RWPE2 (cell line): Measurements from ENCODE around the gene TMEM30B.

Experiments used
- ATAC-seq: fragments of 200-7000 bp; cut with Tn5 transposase; 3 replicates; pipeline ENCODE4 v1.9.1; 2021; ENCODE audit warnings: low read depth
- DNase-seq: peaks from one replicate; pipeline ENCODE4 v3.0.0-alpha.2; 2020; ENCODE audit warnings: low spot score
- H3K27ac ChIP-seq: fragments of 450-650 bp; 2 replicates; pipeline ENCODE4 v1.5.1; 2017; ENCODE audit warnings: mild to moderate bottlenecking; ENCODE audit not compliant: poor library complexity, severe bottlenecking
- H3K27me3 ChIP-seq: fragments of 250-450 bp; sonication (Bioruptor Pico); 2 replicates; pipeline ENCODE4 v1.5.1; 2021; ENCODE audit warnings: mild to moderate bottlenecking, moderate library complexity; ENCODE audit not compliant: insufficient read depth, poor library complexity, severe bottlenecking
- H3K36me3 ChIP-seq: fragments of 250-450 bp; sonication (Bioruptor Pico); 2 replicates; pipeline ENCODE4 v1.5.1; 2020; ENCODE audit warnings: low read depth, mild to moderate bottlenecking, moderate library complexity
- H3K4me1 ChIP-seq: fragments of 250-450 bp; sonication (Bioruptor Pico); 2 replicates; pipeline ENCODE4 v1.5.1; 2021; ENCODE audit warnings: mild to moderate bottlenecking, moderate library complexity; ENCODE audit not compliant: insufficient read depth, poor library complexity, severe bottlenecking
- H3K4me3 ChIP-seq: fragments of 250-450 bp; sonication (Bioruptor Pico); 2 replicates; pipeline ENCODE4 v1.5.1; 2021; ENCODE audit warnings: mild to moderate bottlenecking, moderate library complexity; ENCODE audit not compliant: severe bottlenecking
- H3K9me3 ChIP-seq: fragments of 250-450 bp; sonication (Bioruptor Pico); 2 replicates; pipeline ENCODE4 v1.5.1; 2021; ENCODE audit warnings: mild to moderate bottlenecking, moderate library complexity; ENCODE audit not compliant: severe bottlenecking
- TF ChIP-seq, protein P1 (sequence below): fragments of 450-650 bp; IDR thresholded peaks from one replicate; pipeline ENCODE4 v1.5.1; 2017; ENCODE audit warnings: mild to moderate bottlenecking, moderate library complexity; ENCODE audit not compliant: poor library complexity, severe bottlenecking

TMEM30B gene

DNA sequence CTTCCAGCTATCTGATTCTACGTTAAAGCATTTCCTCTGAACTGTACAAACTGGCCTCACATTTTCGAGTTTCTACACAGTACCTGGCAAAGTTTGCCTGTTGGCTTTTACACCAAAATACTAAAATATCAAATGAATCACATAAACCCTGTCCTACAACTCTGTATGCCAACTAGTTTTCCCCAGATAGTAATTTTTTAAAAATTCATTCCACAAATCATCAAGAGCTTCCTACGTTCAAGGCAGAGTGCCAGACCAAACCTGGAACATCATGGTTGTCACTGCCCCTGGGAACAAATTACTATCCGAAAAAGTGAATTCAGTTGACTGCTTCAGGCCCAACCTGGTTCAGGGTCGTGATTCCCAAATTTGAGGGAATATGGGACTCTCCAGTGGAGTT, 2.1 kb downstream of the TMEM30B start:
- H3K36me3 ChIP-seq = peaks cover 13% of the 10 kb centered on the region
- DNase-seq (no peak), ATAC-seq (no peak)
- H3K4me1 ChIP-seq = peaks cover 10% of the 10 kb centered on the region
- H3K4me3 ChIP-seq = peak overlapping the region; percentile 64
- peak overlapping the region; percentile 82 for H3K27ac ChIP-seq
- H3K9me3 ChIP-seq = no peaks in the 10 kb centered on the region
- TF ChIP-seq, protein P1, sequence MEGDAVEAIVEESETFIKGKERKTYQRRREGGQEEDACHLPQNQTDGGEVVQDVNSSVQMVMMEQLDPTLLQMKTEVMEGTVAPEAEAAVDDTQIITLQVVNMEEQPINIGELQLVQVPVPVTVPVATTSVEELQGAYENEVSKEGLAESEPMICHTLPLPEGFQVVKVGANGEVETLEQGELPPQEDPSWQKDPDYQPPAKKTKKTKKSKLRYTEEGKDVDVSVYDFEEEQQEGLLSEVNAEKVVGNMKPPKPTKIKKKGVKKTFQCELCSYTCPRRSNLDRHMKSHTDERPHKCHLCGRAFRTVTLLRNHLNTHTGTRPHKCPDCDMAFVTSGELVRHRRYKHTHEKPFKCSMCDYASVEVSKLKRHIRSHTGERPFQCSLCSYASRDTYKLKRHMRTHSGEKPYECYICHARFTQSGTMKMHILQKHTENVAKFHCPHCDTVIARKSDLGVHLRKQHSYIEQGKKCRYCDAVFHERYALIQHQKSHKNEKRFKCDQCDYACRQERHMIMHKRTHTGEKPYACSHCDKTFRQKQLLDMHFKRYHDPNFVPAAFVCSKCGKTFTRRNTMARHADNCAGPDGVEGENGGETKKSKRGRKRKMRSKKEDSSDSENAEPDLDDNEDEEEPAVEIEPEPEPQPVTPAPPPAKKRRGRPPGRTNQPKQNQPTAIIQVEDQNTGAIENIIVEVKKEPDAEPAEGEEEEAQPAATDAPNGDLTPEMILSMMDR = no peak
- H3K27me3 ChIP-seq = no peaks in the 10 kb centered on the region

GRCh38 chr14:61277784-61278183, 3.4 kb downstream of the TMEM30B start:
- Histone ChIP-seq H3K4me1 (peaks cover 10% of the 10 kb centered on the region), H3K9me3 (no peaks in the 10 kb centered on the region), H3K4me3 (peak overlapping the region; percentile 64), H3K27ac (no peak overlapping the region), H3K36me3 (peaks cover 13% of the 10 kb centered on the region), H3K27me3 (no peaks in the 10 kb centered on the region)
- no peak for DNase-seq
- no peak for ATAC-seq
- TF ChIP-seq, protein P1 = no peak

- peaks cover 13% of the 10 kb centered on the region for H3K36me3 ChIP-seq
- peaks cover 10% of the 10 kb centered on the region for H3K4me1 ChIP-seq
- TF ChIP-seq, protein P1 = no peak
- H3K9me3 ChIP-seq = no peaks in the 10 kb centered on the region
- no peak overlapping the region for H3K27ac ChIP-seq
- ATAC-seq (no peak), DNase-seq (no peak)
- no peaks in the 10 kb centered on the region for H3K27me3 ChIP-seq
- H3K4me3 ChIP-seq = peak overlapping the region; percentile 64
Measured at GRCh38 chr14:61277232-61277631, 3.9 kb downstream of the TMEM30B start.

DNA sequence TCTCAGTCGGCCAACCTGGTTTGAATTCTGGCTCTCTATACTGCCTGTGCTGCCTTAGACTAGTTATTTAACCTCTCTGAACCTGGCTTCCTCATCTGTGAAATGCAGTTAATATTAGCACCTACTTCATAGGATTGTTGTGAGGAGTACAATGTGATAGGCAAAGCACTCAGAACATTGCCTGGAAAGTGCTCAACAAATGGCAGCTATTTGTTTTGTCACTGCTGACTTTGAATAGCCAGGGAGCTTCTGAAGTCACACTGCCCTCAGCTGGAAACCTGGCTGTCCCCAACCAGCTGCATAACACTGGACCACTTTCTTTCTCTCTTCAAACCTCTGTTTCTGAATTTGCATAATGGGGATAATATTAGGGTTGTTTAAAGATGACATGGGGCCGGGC, 9.6 kb downstream of the TMEM30B start:
- Histone ChIP-seq H3K36me3 (no peaks in the 10 kb centered on the region), H3K9me3 (no peaks in the 10 kb centered on the region), H3K27me3 (no peaks in the 10 kb centered on the region), H3K4me1 (no peaks in the 10 kb centered on the region), H3K27ac (no peak overlapping the region), H3K4me3 (no peak overlapping the region)
- TF ChIP-seq, protein P1 = no peak
- DNase-seq (no peak), ATAC-seq (no peak)

DNA sequence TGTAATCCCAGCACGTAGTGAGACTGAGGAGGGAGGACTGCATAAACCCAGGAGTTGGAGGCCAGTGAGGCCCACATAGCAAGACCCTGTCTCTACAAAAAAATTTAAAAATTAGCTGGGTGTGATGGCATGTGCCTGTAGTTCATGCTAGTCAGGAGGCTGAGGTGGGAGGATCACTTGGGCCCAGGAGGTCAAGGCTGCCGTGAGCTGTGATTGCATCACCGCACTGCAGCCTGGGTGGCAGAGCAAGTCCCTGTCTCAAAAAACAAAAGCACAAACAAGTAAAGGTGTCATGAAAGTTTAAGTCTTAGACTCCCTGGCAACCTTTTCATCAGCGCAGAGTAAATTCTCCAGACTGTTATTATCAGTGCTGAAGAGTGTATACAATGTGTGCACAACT, 10.4 kb downstream of the TMEM30B start:
- H3K4me3 ChIP-seq = no peak overlapping the region
- no peaks in the 10 kb centered on the region for H3K9me3 ChIP-seq
- no peak overlapping the region for H3K27ac ChIP-seq
- ATAC-seq (no peak), DNase-seq (no peak)
- H3K27me3 ChIP-seq = no peaks in the 10 kb centered on the region
- H3K36me3 ChIP-seq = no peaks in the 10 kb centered on the region
- TF ChIP-seq, protein P1 = no peak
- H3K4me1 ChIP-seq = no peaks in the 10 kb centered on the region
